Lower leg skin (tissue), 3 donors: ENCODE measurements around the gene STX11.

Experiments used
- POLR2A ChIP-seq, 2 donors: fragments of 450-650 bp; IDR thresholded peaks; one replicate each; pipeline ENCODE4 v1.6.1; 2016 to 2017; ENCODE audit warnings: antibody characterized with exemption in 2 of 2, mild to moderate bottlenecking in 1 of 2, moderate library complexity in 1 of 2
- TF ChIP-seq, protein P1 (sequence below), 3 donors: fragments of 450-650 bp; IDR thresholded peaks; one replicate each; pipeline ENCODE4 v1.5.1; 2016; ENCODE audit warnings: antibody characterized with exemption in 3 of 3, mild to moderate bottlenecking in 3 of 3, moderate library complexity in 2 of 3

DNA sequence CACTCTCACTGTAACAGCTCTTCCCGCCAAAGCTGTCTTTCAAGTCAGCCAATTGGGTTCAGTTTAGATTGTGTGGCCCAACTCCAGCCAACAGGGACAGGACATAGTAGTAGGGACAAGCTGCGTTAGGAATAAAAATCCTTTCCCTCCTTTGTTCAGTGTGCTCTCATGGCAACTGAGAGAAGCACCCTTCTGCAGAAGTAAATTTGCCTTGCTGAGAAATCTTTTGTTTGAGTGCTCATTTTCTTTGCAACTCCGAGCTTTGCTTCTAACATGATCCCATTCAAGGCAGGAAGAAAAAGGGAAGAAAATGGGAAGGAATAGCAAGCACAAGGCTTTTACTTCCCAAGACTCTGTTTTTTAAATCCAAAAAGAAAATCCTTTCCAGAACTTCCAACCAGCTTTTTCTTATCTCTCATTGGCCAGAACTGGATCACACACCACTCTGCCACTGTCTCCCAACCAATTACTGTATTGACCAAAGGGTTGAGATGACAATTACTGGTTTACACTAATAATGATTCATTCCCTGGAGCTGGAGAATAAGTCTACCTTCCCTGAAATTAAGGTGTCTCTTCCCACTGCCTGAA lies 52.7 kb downstream of the STX11 start:
- TF ChIP-seq, protein P1, sequence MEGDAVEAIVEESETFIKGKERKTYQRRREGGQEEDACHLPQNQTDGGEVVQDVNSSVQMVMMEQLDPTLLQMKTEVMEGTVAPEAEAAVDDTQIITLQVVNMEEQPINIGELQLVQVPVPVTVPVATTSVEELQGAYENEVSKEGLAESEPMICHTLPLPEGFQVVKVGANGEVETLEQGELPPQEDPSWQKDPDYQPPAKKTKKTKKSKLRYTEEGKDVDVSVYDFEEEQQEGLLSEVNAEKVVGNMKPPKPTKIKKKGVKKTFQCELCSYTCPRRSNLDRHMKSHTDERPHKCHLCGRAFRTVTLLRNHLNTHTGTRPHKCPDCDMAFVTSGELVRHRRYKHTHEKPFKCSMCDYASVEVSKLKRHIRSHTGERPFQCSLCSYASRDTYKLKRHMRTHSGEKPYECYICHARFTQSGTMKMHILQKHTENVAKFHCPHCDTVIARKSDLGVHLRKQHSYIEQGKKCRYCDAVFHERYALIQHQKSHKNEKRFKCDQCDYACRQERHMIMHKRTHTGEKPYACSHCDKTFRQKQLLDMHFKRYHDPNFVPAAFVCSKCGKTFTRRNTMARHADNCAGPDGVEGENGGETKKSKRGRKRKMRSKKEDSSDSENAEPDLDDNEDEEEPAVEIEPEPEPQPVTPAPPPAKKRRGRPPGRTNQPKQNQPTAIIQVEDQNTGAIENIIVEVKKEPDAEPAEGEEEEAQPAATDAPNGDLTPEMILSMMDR (IDR thresholded peaks at IDR 0.05) = no peak
- no peak for TF ChIP-seq POLR2A (IDR thresholded peaks at IDR 0.05)
